Suprapubic skin (tissue), 4 donors: ENCODE data around the gene ARRB1. TPM values are rescaled to one million over a fixed set of nuclear protein-coding genes. Genes with fewer than 3 reads are reported as not detected.

Source experiments
- DNase-seq, 2 donors: peaks; one replicate each; pipeline ENCODE4 v3.0.0-alpha.2; 2019; ENCODE audit warnings: low spot score in 2 of 2
- H3K27ac ChIP-seq: fragments of 200-600 bp; sonication (generic); one replicate; pipeline ENCODE4 v1.5.1; 2019
- H3K27me3 ChIP-seq: fragments of 200-600 bp; sonication (generic); one replicate; pipeline ENCODE4 v1.5.1; 2019
- H3K36me3 ChIP-seq: fragments of 200-600 bp; sonication (generic); one replicate; pipeline ENCODE4 v1.5.1; 2019
- H3K4me1 ChIP-seq: fragments of 200-600 bp; sonication (generic); one replicate; pipeline ENCODE4 v1.5.1; 2019
- H3K4me3 ChIP-seq: fragments of 200-600 bp; sonication (generic); one replicate; pipeline ENCODE4 v1.5.1; 2019; ENCODE audit warnings: mild to moderate bottlenecking
- H3K9me3 ChIP-seq: fragments of 200-600 bp; sonication (generic); one replicate; pipeline ENCODE4 v1.5.1; 2019
- CTCF ChIP-seq, 2 donors: fragments of 200-600 bp in 1 of 2; fragments of 450-650 bp in 1 of 2; sonication (generic) in 1 of 2; IDR thresholded peaks; one replicate each; pipeline ENCODE4 v1.5.1; 2016 to 2019; ENCODE audit warnings: antibody characterized with exemption in 2 of 2, mild to moderate bottlenecking in 1 of 2, moderate library complexity in 1 of 2
- EP300 ChIP-seq: sonication (generic); formaldehyde crosslinking; IDR thresholded peaks from one replicate; pipeline ENCODE4 v1.6.1; 2017; ENCODE audit warnings: antibody characterized with exemption
- POLR2A ChIP-seq, 2 donors: fragments of 450-650 bp; IDR thresholded peaks; one replicate each; pipeline ENCODE4 v1.6.1; 2017; ENCODE audit warnings: antibody characterized with exemption in 2 of 2, mild to moderate bottlenecking in 2 of 2, moderate library complexity in 2 of 2
- POLR2AphosphoS5 ChIP-seq, 3 donors: sonication (generic); formaldehyde crosslinking; IDR thresholded peaks; one replicate each; pipeline ENCODE4 v1.6.1; 2017; ENCODE audit warnings: antibody characterized with exemption in 3 of 3
- WGBS: methylation state at CpG from one replicate; pipeline ENCODE4 v1.1.5; 2018; 5-methylcytosine and 5-hydroxymethylcytosine counted together
- total RNA-seq, 4 donors: library from RNA; depleted of rRNA; stranded (reverse); fragments of >200 nt; gene quantifications; one replicate each; pipeline ENCODE4 v1.1.0, GENCODE V29; 2016

ARRB1 gene
- total RNA-seq, 4 donors from 2014 or later = 24.8 to 57.2 (median 38.4) TPM

GRCh38 chr11:75328426-75329277 lies 22.8 kb downstream of the ARRB1 start:
- Histone ChIP-seq H3K9me3 (no peaks in the 10 kb centered on the region), H3K4me3 (no peak overlapping the region), H3K36me3 (no peaks in the 10 kb centered on the region), H3K4me1 (peaks cover 42% of the 10 kb centered on the region), H3K27ac (no peak overlapping the region), H3K27me3 (no peaks in the 10 kb centered on the region)
- peak; percentile 79 to 89 for DNase-seq
- 29% methylated on average over 9 of the region's 9 CpGs for WGBS
- TF ChIP-seq CTCF (IDR thresholded peaks at IDR 0.05) (peak; percentile 54 to 60), POLR2AphosphoS5 (IDR thresholded peaks at IDR 0.05) (no peak)

GRCh38 chr11:75326439-75326810 lies 25.0 kb downstream of the ARRB1 start:
- WGBS = 74% methylated on average over 3 of the region's 3 CpGs
- no peak overlapping the region for H3K4me3 ChIP-seq
- no peaks in the 10 kb centered on the region for H3K9me3 ChIP-seq
- no peak for TF ChIP-seq POLR2A (IDR thresholded peaks at IDR 0.05)
- no peak for TF ChIP-seq CTCF (IDR thresholded peaks at IDR 0.05)
- no peak for TF ChIP-seq EP300
- TF ChIP-seq POLR2AphosphoS5 (IDR thresholded peaks at IDR 0.05) = no peak
- H3K27ac ChIP-seq = no peak overlapping the region
- H3K4me1 ChIP-seq = peaks cover 38% of the 10 kb centered on the region
- H3K27me3 ChIP-seq = no peaks in the 10 kb centered on the region
- H3K36me3 ChIP-seq = no peaks in the 10 kb centered on the region
- DNase-seq = no peak

- peaks cover 39% of the 10 kb centered on the region for H3K4me1 ChIP-seq
These were observed 25.6 kb downstream of the ARRB1 start for GRCh38 chr11:75325713-75326438.

GRCh38 chr11:75324740-75325139 lies 26.7 kb downstream of the ARRB1 start:
- Histone ChIP-seq H3K4me3 (no peak overlapping the region), H3K36me3 (no peaks in the 10 kb centered on the region), H3K27me3 (no peaks in the 10 kb centered on the region), H3K27ac (no peak overlapping the region), H3K9me3 (no peaks in the 10 kb centered on the region), H3K4me1 (peaks cover 38% of the 10 kb centered on the region)
- TF ChIP-seq EP300 (no peak), POLR2AphosphoS5 (IDR thresholded peaks at IDR 0.05) (no peak), POLR2A (IDR thresholded peaks at IDR 0.05) (no peak), CTCF (IDR thresholded peaks at IDR 0.05) (no peak)
- DNase-seq = no peak
- WGBS = 84% methylated on average over 4 of the region's 4 CpGs

More at GRCh38 chr11:75325713-75326438, 25.6 kb downstream of the ARRB1 start:
- TF ChIP-seq POLR2A (IDR thresholded peaks at IDR 0.05) = no peak
- no peak for TF ChIP-seq POLR2AphosphoS5 (IDR thresholded peaks at IDR 0.05)
- TF ChIP-seq EP300 = no peak
- no peak for TF ChIP-seq CTCF (IDR thresholded peaks at IDR 0.05)
- no peaks in the 10 kb centered on the region for H3K9me3 ChIP-seq
- no peak overlapping the region for H3K27ac ChIP-seq
- H3K27me3 ChIP-seq = no peaks in the 10 kb centered on the region
- DNase-seq = no peak
- no peak overlapping the region for H3K4me3 ChIP-seq
- WGBS = 47% methylated on average over 9 of the region's 10 CpGs
- H3K36me3 ChIP-seq = no peaks in the 10 kb centered on the region

GRCh38 chr11:75324189-75324588 lies 27.3 kb downstream of the ARRB1 start:
- no peak overlapping the region for H3K27ac ChIP-seq
- no peaks in the 10 kb centered on the region for H3K27me3 ChIP-seq
- no peak for DNase-seq
- 82% methylated on average over 6 of the region's 12 CpGs for WGBS
- no peak for TF ChIP-seq CTCF (IDR thresholded peaks at IDR 0.05)
- no peak for TF ChIP-seq EP300
- no peak for TF ChIP-seq POLR2A (IDR thresholded peaks at IDR 0.05)
- no peak for TF ChIP-seq POLR2AphosphoS5 (IDR thresholded peaks at IDR 0.05)
- no peak overlapping the region for H3K4me3 ChIP-seq
- H3K4me1 ChIP-seq = peaks cover 43% of the 10 kb centered on the region
- no peaks in the 10 kb centered on the region for H3K9me3 ChIP-seq
- H3K36me3 ChIP-seq = no peaks in the 10 kb centered on the region
